22Rv1 (cell line): ENCODE data around the gene RAC3.

Experiments
- ZFX ChIP-seq: fragments of 450-650 bp; IDR thresholded peaks from 2 replicates; pipeline ENCODE4 v1.6.1; 2017; ENCODE audit warnings: antibody characterized with exemption, borderline replicate concordance
- TF ChIP-seq, protein P1 (sequence below): fragments of 450-650 bp; IDR thresholded peaks from 2 replicates; pipeline ENCODE4 v1.5.1; 2017; ENCODE audit warnings: mild to moderate bottlenecking

DNA sequence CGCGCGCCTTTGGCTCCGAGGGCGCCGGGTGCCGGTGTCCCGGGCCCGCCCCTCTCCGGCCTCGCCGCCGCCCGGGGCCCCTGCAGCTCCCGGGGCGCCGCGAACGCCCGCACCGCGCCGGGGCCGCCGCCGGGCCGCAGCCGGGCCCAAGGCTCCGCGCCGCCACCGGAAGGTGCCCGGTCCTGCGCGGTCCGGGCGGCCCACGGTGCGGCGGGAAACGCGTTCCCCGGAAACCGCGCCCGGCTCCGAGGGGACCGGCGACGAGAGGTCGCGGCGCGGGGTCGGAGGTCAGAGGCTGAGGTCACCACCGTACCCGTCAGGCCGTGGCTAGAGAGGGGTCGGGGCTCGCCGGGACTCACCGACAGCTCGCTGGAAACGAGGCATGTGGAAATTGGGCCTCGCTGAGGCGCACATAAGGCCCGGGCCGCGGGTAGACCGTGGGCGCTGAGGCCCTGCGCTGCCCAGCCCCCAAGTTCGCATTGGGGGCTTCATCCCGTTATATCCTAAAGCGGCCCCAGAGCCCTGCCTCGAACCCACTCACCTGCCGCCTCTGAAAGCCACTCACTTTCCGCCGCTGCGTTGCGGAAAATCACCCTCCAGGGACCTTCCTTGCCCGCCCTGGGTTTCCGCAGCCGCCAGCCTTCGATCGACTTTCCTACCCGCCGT lies 34.3 kb downstream of the RAC3 start, which contains the start of gene DUS1L:
- TF ChIP-seq, protein P1, sequence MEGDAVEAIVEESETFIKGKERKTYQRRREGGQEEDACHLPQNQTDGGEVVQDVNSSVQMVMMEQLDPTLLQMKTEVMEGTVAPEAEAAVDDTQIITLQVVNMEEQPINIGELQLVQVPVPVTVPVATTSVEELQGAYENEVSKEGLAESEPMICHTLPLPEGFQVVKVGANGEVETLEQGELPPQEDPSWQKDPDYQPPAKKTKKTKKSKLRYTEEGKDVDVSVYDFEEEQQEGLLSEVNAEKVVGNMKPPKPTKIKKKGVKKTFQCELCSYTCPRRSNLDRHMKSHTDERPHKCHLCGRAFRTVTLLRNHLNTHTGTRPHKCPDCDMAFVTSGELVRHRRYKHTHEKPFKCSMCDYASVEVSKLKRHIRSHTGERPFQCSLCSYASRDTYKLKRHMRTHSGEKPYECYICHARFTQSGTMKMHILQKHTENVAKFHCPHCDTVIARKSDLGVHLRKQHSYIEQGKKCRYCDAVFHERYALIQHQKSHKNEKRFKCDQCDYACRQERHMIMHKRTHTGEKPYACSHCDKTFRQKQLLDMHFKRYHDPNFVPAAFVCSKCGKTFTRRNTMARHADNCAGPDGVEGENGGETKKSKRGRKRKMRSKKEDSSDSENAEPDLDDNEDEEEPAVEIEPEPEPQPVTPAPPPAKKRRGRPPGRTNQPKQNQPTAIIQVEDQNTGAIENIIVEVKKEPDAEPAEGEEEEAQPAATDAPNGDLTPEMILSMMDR, result no peak
- TF ChIP-seq ZFX, result no peak; the same call in 1 of the 2 replicates
